Upper lobe of right lung (tissue), 1 donor: ENCODE results near the gene HDLBP. TPM values are rescaled to one million over a fixed set of nuclear protein-coding genes. Genes with fewer than 3 reads are reported as not detected.
"Not testable (repeated sequence)": the region's sequence is repeated elsewhere in the genome, so short reads cannot be mapped to it uniquely, and the experiment has no call there.

Experiments
- ATAC-seq: fragments of 200-7000 bp; cut with Tn5 transposase; one replicate; pipeline ENCODE4 v1.9.1; 2020; ENCODE audit warnings: mild to moderate bottlenecking, moderate library complexity
- DNase-seq: peaks from one replicate; pipeline ENCODE4 v3.0.0-alpha.2; 2020
- H3K27ac ChIP-seq: fragments of 200-600 bp; one replicate; pipeline ENCODE4 v1.8.0; 2022
- H3K27me3 ChIP-seq: fragments of 200-600 bp; one replicate; pipeline ENCODE4 v1.8.0; 2022; ENCODE audit warnings: mild to moderate bottlenecking
- H3K36me3 ChIP-seq: fragments of 200-600 bp; one replicate; pipeline ENCODE4 v1.8.0; 2022
- H3K4me1 ChIP-seq: fragments of 200-600 bp; one replicate; pipeline ENCODE4 v1.8.0; 2022
- H3K4me3 ChIP-seq: fragments of 200-600 bp; one replicate; pipeline ENCODE4 v1.8.0; 2022; ENCODE audit warnings: mild to moderate bottlenecking
- H3K9me3 ChIP-seq: fragments of 200-600 bp; one replicate; pipeline ENCODE4 v1.8.0; 2022
- CTCF ChIP-seq: fragments of 200-600 bp; IDR thresholded peaks from one replicate; pipeline ENCODE4 v1.8.0; 2022; ENCODE audit warnings: antibody characterized with exemption
- intact Hi-C: fragments of 100-400 bp; cut with DNase I; formaldehyde crosslinking; loops from one replicate; pipeline ENCODE4 v1.11.0; 2022
- total RNA-seq: library from RNA; stranded (reverse); fragmentation: NEBNext Ultra II Directional; extraction: Animal tissue kit (Norgen Biotek cat#: 25700); gene quantifications from one replicate; pipeline ENCODE4 v1.2.1, GENCODE V29; 2021
- donor health status: DM: no; HTN: yes; CAD: no; lungs with severe emphysema.

The HDLBP gene
- total RNA-seq, 1 donor from 2014 or later, result 444 TPM

GRCh38 chr2:241282555-241282954 lies 32.9 kb downstream of the HDLBP start:
- TF ChIP-seq CTCF, result no peak
- ATAC-seq, result no peak
- H3K9me3 ChIP-seq, result no peaks in the 10 kb centered on the region
- no peak overlapping the region for H3K27ac ChIP-seq
- intact Hi-C loops, result no loop called here
- H3K36me3 ChIP-seq, result no peaks in the 10 kb centered on the region
- H3K27me3 ChIP-seq, result no peaks in the 10 kb centered on the region
- no peak overlapping the region for H3K4me3 ChIP-seq
- no peaks in the 10 kb centered on the region for H3K4me1 ChIP-seq
- DNase-seq, result no peak

DNA sequence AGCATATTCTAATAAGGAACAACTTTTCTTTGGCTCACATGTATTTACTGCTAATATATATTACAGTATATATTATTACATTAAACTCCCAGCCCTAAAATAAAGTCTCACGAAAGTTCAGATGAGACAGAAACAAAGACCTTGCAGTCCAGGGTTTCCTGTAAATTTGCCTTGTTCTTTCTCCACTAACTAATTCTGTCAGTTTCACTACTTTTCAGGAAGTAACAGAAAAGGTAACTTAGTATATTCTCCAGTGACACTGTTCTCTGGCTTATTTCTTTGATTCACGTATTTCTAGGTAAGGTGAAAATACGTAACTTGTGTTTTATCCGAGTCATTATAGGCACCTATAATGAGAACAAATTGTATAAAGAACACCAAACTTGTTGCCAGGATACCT lies 35.2 kb downstream of the HDLBP start:
- TF ChIP-seq CTCF, result no peak
- Histone ChIP-seq H3K4me1 (no peaks in the 10 kb centered on the region), H3K4me3 (no peak overlapping the region), H3K27ac (no peak overlapping the region), H3K9me3 (no peaks in the 10 kb centered on the region), H3K36me3 (no peaks in the 10 kb centered on the region), H3K27me3 (no peaks in the 10 kb centered on the region)
- ATAC-seq (no peak), DNase-seq (no peak)
- intact Hi-C loops, result no loop called here

- ATAC-seq (peak; percentile 59), DNase-seq (no peak)
- no peak for TF ChIP-seq CTCF
- Histone ChIP-seq H3K36me3 (no peaks in the 10 kb centered on the region), H3K27me3 (no peaks in the 10 kb centered on the region), H3K9me3 (no peaks in the 10 kb centered on the region), H3K27ac (no peak overlapping the region), H3K4me1 (no peaks in the 10 kb centered on the region), H3K4me3 (no peak overlapping the region)
- intact Hi-C loops, result no loop called here
Observed at GRCh38 chr2:241279828-241280227, 35.6 kb downstream of the HDLBP start.

- Histone ChIP-seq H3K4me1 (no peaks in the 10 kb centered on the region), H3K27ac (no peak overlapping the region), H3K9me3 (no peaks in the 10 kb centered on the region), H3K27me3 (no peaks in the 10 kb centered on the region), H3K36me3 (no peaks in the 10 kb centered on the region), H3K4me3 (no peak overlapping the region)
- intact Hi-C loops, result no loop called here
- ATAC-seq (peak; percentile 56), DNase-seq (no peak)
- TF ChIP-seq CTCF, result no peak
Observed at GRCh38 chr2:241279413-241279812, 36.1 kb downstream of the HDLBP start.

- H3K36me3 ChIP-seq, H3K27ac ChIP-seq, ATAC-seq, H3K4me3 ChIP-seq, H3K9me3 ChIP-seq, H3K27me3 ChIP-seq, DNase-seq, intact Hi-C loops, H3K4me1 ChIP-seq: not testable (repeated sequence)
Observed at GRCh38 chr2:241278306-241278705, 37.2 kb downstream of the HDLBP start.

- Histone ChIP-seq H3K9me3 (no peaks in the 10 kb centered on the region), H3K4me3 (no peak overlapping the region), H3K36me3 (no peaks in the 10 kb centered on the region), H3K27ac (no peak overlapping the region), H3K4me1 (peaks cover 12% of the 10 kb centered on the region), H3K27me3 (no peaks in the 10 kb centered on the region)
- intact Hi-C loops, result no loop called here
- ATAC-seq (no peak), DNase-seq (no peak)
- no peak for TF ChIP-seq CTCF
Observed at GRCh38 chr2:241275910-241276309, 39.6 kb downstream of the HDLBP start.
